H9 (cell line): ENCODE data around the gene IFT80. TPM values are rescaled to one million over a fixed set of nuclear protein-coding genes. Genes with fewer than 3 reads are reported as not detected.

Source experiments
- DNase-seq: peaks from one replicate; pipeline ENCODE4 v3.0.0-alpha.2; 2017
- H2AFZ ChIP-seq: one replicate; pipeline ENCODE4 v1.6.1; 2013; ENCODE audit warnings: mild to moderate bottlenecking, low read length, control low read depth, moderate library complexity
- H2AK5ac ChIP-seq: 2 replicates; pipeline ENCODE4 v1.6.1; 2013; ENCODE audit warnings: low read length, control low read depth, mixed read lengths; ENCODE audit not compliant: insufficient read length
- H2BK120ac ChIP-seq: one replicate; pipeline ENCODE4 v1.6.1; 2013; ENCODE audit warnings: low read depth, mild to moderate bottlenecking, low read length, control low read depth, inconsistent platforms; ENCODE audit not compliant: poor library complexity, severe bottlenecking
- H2BK12ac ChIP-seq: 2 replicates; pipeline ENCODE4 v1.6.1; 2013; ENCODE audit warnings: low read length, control low read depth, mixed read lengths, low read depth; ENCODE audit not compliant: insufficient read length
- H2BK15ac ChIP-seq: 2 replicates; pipeline ENCODE4 v1.6.1; 2013; ENCODE audit warnings: low read depth, low read length, control low read depth
- H2BK20ac ChIP-seq: one replicate; pipeline ENCODE4 v1.6.1; 2013; ENCODE audit warnings: low read depth, mild to moderate bottlenecking, low read length, control low read depth, inconsistent platforms; ENCODE audit not compliant: poor library complexity, severe bottlenecking
- H2BK5ac ChIP-seq: 2 replicates; pipeline ENCODE4 v1.6.1; 2013; ENCODE audit warnings: low read length, control low read depth, mixed read lengths; ENCODE audit not compliant: insufficient read length
- H3K14ac ChIP-seq: 2 replicates; pipeline ENCODE4 v1.6.1; 2013; ENCODE audit warnings: low read length, control low read depth; ENCODE audit not compliant: insufficient read depth
- H3K18ac ChIP-seq: 2 replicates; pipeline ENCODE4 v1.6.1; 2013; ENCODE audit warnings: low read depth, mild to moderate bottlenecking, mixed read lengths, low read length, control low read depth; ENCODE audit not compliant: insufficient read length
- H3K23ac ChIP-seq: 2 replicates; pipeline ENCODE4 v1.6.1; 2013; ENCODE audit warnings: low read length, control low read depth, mixed read lengths, low read depth; ENCODE audit not compliant: insufficient read length
- H3K23me2 ChIP-seq: 2 replicates; pipeline ENCODE4 v1.6.1; 2013; ENCODE audit warnings: low read depth, mild to moderate bottlenecking, mixed read lengths, low read length, control low read depth; ENCODE audit not compliant: insufficient read length, poor library complexity, severe bottlenecking
- H3K27ac ChIP-seq: 2 replicates; pipeline ENCODE4 v1.5.1; 2013; ENCODE audit warnings: low read length, control low read depth, mixed read lengths, low read depth; ENCODE audit not compliant: insufficient read length
- H3K27me3 ChIP-seq: 2 replicates; pipeline ENCODE4 v1.6.1; 2013; ENCODE audit warnings: low read length, control low read depth, inconsistent platforms; ENCODE audit not compliant: insufficient read depth
- H3K4ac ChIP-seq: 2 replicates; pipeline ENCODE4 v1.6.1; 2013; ENCODE audit warnings: low read depth, mild to moderate bottlenecking, control low read depth, inconsistent platforms, low read length, moderate library complexity
- H3K4me1 ChIP-seq: 2 replicates; pipeline ENCODE4 v1.6.1; 2013; ENCODE audit warnings: low read length, control low read depth, inconsistent platforms; ENCODE audit not compliant: insufficient read depth
- H3K4me2 ChIP-seq: 2 replicates; pipeline ENCODE4 v1.6.1; 2013; ENCODE audit warnings: low read length, control low read depth, mixed read lengths; ENCODE audit not compliant: insufficient read length, insufficient read depth
- H3K56ac ChIP-seq: 2 replicates; pipeline ENCODE4 v1.6.1; 2013; ENCODE audit warnings: low read depth, mild to moderate bottlenecking, mixed read lengths, low read length, control low read depth; ENCODE audit not compliant: insufficient read length
- H3K79me1 ChIP-seq: 2 replicates; pipeline ENCODE4 v1.6.1; 2013; ENCODE audit warnings: low read depth, mild to moderate bottlenecking, moderate library complexity, low read length, control low read depth, inconsistent platforms; ENCODE audit not compliant: insufficient read depth, poor library complexity, severe bottlenecking
- H3K79me2 ChIP-seq: 2 replicates; pipeline ENCODE4 v1.6.1; 2013; ENCODE audit warnings: low read length, control low read depth, inconsistent platforms; ENCODE audit not compliant: insufficient read depth
- H3K9ac ChIP-seq: 2 replicates; pipeline ENCODE4 v1.6.1; 2013; ENCODE audit warnings: low read length, control low read depth, mixed read lengths; ENCODE audit not compliant: insufficient read length; ENCODE audit errors: extremely low read depth
- H3K9me3 ChIP-seq: one replicate; pipeline ENCODE4 v1.6.1; 2013; ENCODE audit warnings: low read depth, low read length, inconsistent platforms; ENCODE audit not compliant: control insufficient read depth
- H3T11ph ChIP-seq: one replicate; pipeline ENCODE4 v1.6.1; 2013; ENCODE audit warnings: mild to moderate bottlenecking, low read length, control low read depth, inconsistent platforms
- H4K20me1 ChIP-seq: one replicate; pipeline ENCODE4 v1.6.1; 2013; ENCODE audit not compliant: control insufficient read depth, insufficient read length, insufficient read depth
- H4K5ac ChIP-seq: 2 replicates; pipeline ENCODE4 v1.6.1; 2013; ENCODE audit warnings: low read depth, mild to moderate bottlenecking, mixed read lengths, low read length, control low read depth; ENCODE audit not compliant: insufficient read length
- H4K8ac ChIP-seq: replicated peaks from 2 replicates; pipeline ENCODE4 v1.6.1; 2013; ENCODE audit warnings: low read length, control low read depth, mixed read lengths, low read depth; ENCODE audit not compliant: insufficient read length
- H4K91ac ChIP-seq: 2 replicates; pipeline ENCODE4 v1.6.1; 2013; ENCODE audit warnings: low read depth, mild to moderate bottlenecking, moderate library complexity, mixed read lengths, low read length, control low read depth; ENCODE audit not compliant: insufficient read length
- H3K27ac Mint-ChIP-seq, 3 experiments: 2 replicates in 2 of 3; 3 replicates in 1 of 3; pipeline ENCODE4 v1.8.0; 2020 to 2021; ENCODE audit warnings: mixed read lengths in 3 of 3, mild to moderate bottlenecking in 1 of 3, moderate library complexity in 1 of 3
- H3K27me3 Mint-ChIP-seq: 2 replicates; pipeline ENCODE4 v1.8.0; 2021; ENCODE audit warnings: low read depth, mild to moderate bottlenecking, moderate library complexity, mixed read lengths
- H3K36me3 Mint-ChIP-seq, 3 experiments: 2 replicates in 2 of 3; 3 replicates in 1 of 3; pipeline ENCODE4 v1.8.0; 2020 to 2021; ENCODE audit warnings: low read depth in 3 of 3, mixed read lengths in 3 of 3; ENCODE audit not compliant: insufficient read depth in 1 of 3
- H3K4me1 Mint-ChIP-seq, 2 experiments: 2 replicates each; pipeline ENCODE4 v1.8.0; 2020; ENCODE audit warnings: mixed read lengths in 2 of 2
- H3K4me3 Mint-ChIP-seq, 2 experiments: 2 replicates in 1 of 2; 3 replicates in 1 of 2; pipeline ENCODE4 v1.8.0; 2020 to 2021; ENCODE audit warnings: mild to moderate bottlenecking in 2 of 2, mixed read lengths in 2 of 2, moderate library complexity in 1 of 2
- H3K9me3 Mint-ChIP-seq, 2 experiments: 2 replicates in 1 of 2; 3 replicates in 1 of 2; pipeline ENCODE4 v1.8.0; 2020; ENCODE audit warnings: mild to moderate bottlenecking in 2 of 2, mixed read lengths in 2 of 2, moderate library complexity in 1 of 2
- WGBS: extraction: QIAGEN DNeasy Blood & Tissue Kit; methylation state at CpG from one replicate; pipeline ENCODE4 v1.1.7; 2013; ENCODE audit warnings: missing lambda C conversion rate, low lambda C conversion rate, mixed read lengths; ENCODE audit not compliant: insufficient read length; ENCODE audit errors: extremely low coverage; 5-methylcytosine and 5-hydroxymethylcytosine counted together
- total RNA-seq: library from RNA; stranded (reverse); gene quantifications from 2 replicates; pipeline ENCODE4 v1.2.1, GENCODE V29; 2021
- TF ChIP-seq, protein P1 (sequence below): fragments of 200-600 bp; sonication (generic); conservative IDR thresholded peaks from 3 replicates; pipeline ENCODE4 v1.8.0; 2021; ENCODE audit warnings: antibody characterized with exemption, mild to moderate bottlenecking

Gene IFT80
- total RNA-seq, 1 experiment from 2014 or later = 29.0 TPM

DNA sequence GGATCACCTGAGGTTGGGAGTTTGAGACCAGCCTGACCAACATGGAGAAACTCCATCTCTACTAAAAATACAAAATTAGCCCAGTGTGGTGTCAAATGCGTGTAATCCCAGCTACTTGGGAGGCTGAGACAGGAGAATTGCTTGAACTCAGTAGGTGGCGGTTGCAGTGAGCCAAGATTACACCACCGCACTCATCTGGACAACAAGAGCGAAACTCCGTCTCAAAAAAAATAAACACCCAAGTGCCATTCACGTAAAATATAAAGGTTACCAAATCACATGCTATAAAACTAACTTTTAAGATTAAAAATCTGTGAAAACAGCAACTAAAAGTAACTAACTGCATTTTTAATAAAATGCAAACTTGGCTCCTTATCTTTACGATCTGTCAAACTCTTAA is 41.7 kb upstream of the IFT80 start:
- H3K36me3 Mint-ChIP-seq = peaks cover 62 to 76% (median 71%) of the 10 kb centered on the region in 3 experiments
- no peak overlapping the region for H3K4me3 Mint-ChIP-seq

More for the DNA sequence above, 41.7 kb upstream of the IFT80 start:
- Histone ChIP-seq H3K23ac (no peak overlapping the region), H4K5ac (no peak overlapping the region), H3K56ac (no peak overlapping the region), H3K4ac (no peak overlapping the region), H2BK12ac (no peak overlapping the region), H3K79me2 (peaks cover 18% of the 10 kb centered on the region; the same call in 1 of the 2 replicates), H3K9ac (no peak overlapping the region), H3K79me1 (peaks cover 6% of the 10 kb centered on the region), H2BK20ac (no peak overlapping the region), H3K14ac (no peak overlapping the region), H3K27ac (no peak overlapping the region), H2BK15ac (no peak overlapping the region), H3K4me2 (no peak overlapping the region), H3T11ph (no peak overlapping the region), H3K23me2 (no peaks in the 10 kb centered on the region), H3K4me1 (no peaks in the 10 kb centered on the region), H3K9me3 (no peaks in the 10 kb centered on the region), H2AFZ (no peak overlapping the region), H4K20me1 (no peaks in the 10 kb centered on the region), H2AK5ac (no peak overlapping the region), H4K8ac (no peak overlapping the region), H3K27me3 (no peaks in the 10 kb centered on the region), H2BK5ac (no peak overlapping the region), H4K91ac (no peak overlapping the region), H2BK120ac (no peak overlapping the region), H3K18ac (no peak overlapping the region)
- Mint-ChIP-seq H3K9me3 (peaks cover 0 to 7% of the 10 kb centered on the region in 2 experiments; a peak in 1 of 5 replicates), H3K27ac (peak overlapping the region in 1 of 3 experiments; percentile 80; a peak in 2 of 7 replicates), H3K27me3 (no peaks in the 10 kb centered on the region; the same call in 1 of the 2 replicates), H3K4me1 (peaks cover 18 to 27% of the 10 kb centered on the region in 2 experiments)
- no peak for DNase-seq
- TF ChIP-seq, protein P1, sequence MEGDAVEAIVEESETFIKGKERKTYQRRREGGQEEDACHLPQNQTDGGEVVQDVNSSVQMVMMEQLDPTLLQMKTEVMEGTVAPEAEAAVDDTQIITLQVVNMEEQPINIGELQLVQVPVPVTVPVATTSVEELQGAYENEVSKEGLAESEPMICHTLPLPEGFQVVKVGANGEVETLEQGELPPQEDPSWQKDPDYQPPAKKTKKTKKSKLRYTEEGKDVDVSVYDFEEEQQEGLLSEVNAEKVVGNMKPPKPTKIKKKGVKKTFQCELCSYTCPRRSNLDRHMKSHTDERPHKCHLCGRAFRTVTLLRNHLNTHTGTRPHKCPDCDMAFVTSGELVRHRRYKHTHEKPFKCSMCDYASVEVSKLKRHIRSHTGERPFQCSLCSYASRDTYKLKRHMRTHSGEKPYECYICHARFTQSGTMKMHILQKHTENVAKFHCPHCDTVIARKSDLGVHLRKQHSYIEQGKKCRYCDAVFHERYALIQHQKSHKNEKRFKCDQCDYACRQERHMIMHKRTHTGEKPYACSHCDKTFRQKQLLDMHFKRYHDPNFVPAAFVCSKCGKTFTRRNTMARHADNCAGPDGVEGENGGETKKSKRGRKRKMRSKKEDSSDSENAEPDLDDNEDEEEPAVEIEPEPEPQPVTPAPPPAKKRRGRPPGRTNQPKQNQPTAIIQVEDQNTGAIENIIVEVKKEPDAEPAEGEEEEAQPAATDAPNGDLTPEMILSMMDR = no peak
- WGBS = no CpG with 5 or more reads among the region's 7 CpGs
